ENCODE data around the gene CCDC89.

GRCh38 chr11:85666687-85667086 lies 19.3 kb downstream of the CCDC89 start:
- TF ChIP-seq, protein P1, sequence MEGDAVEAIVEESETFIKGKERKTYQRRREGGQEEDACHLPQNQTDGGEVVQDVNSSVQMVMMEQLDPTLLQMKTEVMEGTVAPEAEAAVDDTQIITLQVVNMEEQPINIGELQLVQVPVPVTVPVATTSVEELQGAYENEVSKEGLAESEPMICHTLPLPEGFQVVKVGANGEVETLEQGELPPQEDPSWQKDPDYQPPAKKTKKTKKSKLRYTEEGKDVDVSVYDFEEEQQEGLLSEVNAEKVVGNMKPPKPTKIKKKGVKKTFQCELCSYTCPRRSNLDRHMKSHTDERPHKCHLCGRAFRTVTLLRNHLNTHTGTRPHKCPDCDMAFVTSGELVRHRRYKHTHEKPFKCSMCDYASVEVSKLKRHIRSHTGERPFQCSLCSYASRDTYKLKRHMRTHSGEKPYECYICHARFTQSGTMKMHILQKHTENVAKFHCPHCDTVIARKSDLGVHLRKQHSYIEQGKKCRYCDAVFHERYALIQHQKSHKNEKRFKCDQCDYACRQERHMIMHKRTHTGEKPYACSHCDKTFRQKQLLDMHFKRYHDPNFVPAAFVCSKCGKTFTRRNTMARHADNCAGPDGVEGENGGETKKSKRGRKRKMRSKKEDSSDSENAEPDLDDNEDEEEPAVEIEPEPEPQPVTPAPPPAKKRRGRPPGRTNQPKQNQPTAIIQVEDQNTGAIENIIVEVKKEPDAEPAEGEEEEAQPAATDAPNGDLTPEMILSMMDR (IDR thresholded peaks at IDR 0.05), result no peak
- TF ChIP-seq POLR2A (IDR thresholded peaks at IDR 0.05) (no peak), EP300 (IDR thresholded peaks at IDR 0.05) (no peak)

All from ovary (tissue), 3 donors.